RWPE2 (cell line): ENCODE measurements around the gene MRPL14.

Source experiments
- ATAC-seq: fragments of 200-7000 bp; cut with Tn5 transposase; 3 replicates; pipeline ENCODE4 v1.9.1; 2021; ENCODE audit warnings: low read depth
- DNase-seq: peaks from one replicate; pipeline ENCODE4 v3.0.0-alpha.2; 2020; ENCODE audit warnings: low spot score
- H3K27ac ChIP-seq: fragments of 450-650 bp; 2 replicates; pipeline ENCODE4 v1.5.1; 2017; ENCODE audit warnings: mild to moderate bottlenecking; ENCODE audit not compliant: poor library complexity, severe bottlenecking
- H3K27me3 ChIP-seq: fragments of 250-450 bp; sonication (Bioruptor Pico); 2 replicates; pipeline ENCODE4 v1.5.1; 2021; ENCODE audit warnings: mild to moderate bottlenecking, moderate library complexity; ENCODE audit not compliant: insufficient read depth, poor library complexity, severe bottlenecking
- H3K36me3 ChIP-seq: fragments of 250-450 bp; sonication (Bioruptor Pico); 2 replicates; pipeline ENCODE4 v1.5.1; 2020; ENCODE audit warnings: low read depth, mild to moderate bottlenecking, moderate library complexity
- H3K4me1 ChIP-seq: fragments of 250-450 bp; sonication (Bioruptor Pico); 2 replicates; pipeline ENCODE4 v1.5.1; 2021; ENCODE audit warnings: mild to moderate bottlenecking, moderate library complexity; ENCODE audit not compliant: insufficient read depth, poor library complexity, severe bottlenecking
- H3K4me3 ChIP-seq: fragments of 250-450 bp; sonication (Bioruptor Pico); 2 replicates; pipeline ENCODE4 v1.5.1; 2021; ENCODE audit warnings: mild to moderate bottlenecking, moderate library complexity; ENCODE audit not compliant: severe bottlenecking
- H3K9me3 ChIP-seq: fragments of 250-450 bp; sonication (Bioruptor Pico); 2 replicates; pipeline ENCODE4 v1.5.1; 2021; ENCODE audit warnings: mild to moderate bottlenecking, moderate library complexity; ENCODE audit not compliant: severe bottlenecking
- CTCF ChIP-seq: fragments of 450-650 bp; IDR thresholded peaks from one replicate; pipeline ENCODE4 v1.5.1; 2017; ENCODE audit warnings: mild to moderate bottlenecking, moderate library complexity; ENCODE audit not compliant: poor library complexity, severe bottlenecking

The MRPL14 gene

GRCh38 chr6:44127186-44128019 is at the start of gene MRPL14, which contains the start of gene TMEM63B:
Gene MRPL14, minus strand, starts transcription at chr6:44127452. Its CDS starts 10,841 bp downstream, at chr6:44116611.
Gene TMEM63B, plus strand, starts transcription at chr6:44127554. Its CDS starts 7,031 bp downstream, at chr6:44134585.
- TF ChIP-seq CTCF = no peak
- Histone ChIP-seq H3K36me3 (peaks cover 6% of the 10 kb centered on the region; the same call in 1 of the 2 replicates), H3K4me3 (peak within 1 kb of the TSS; percentile 84), H3K4me1 (peaks cover 31% of the 10 kb centered on the region), H3K9me3 (no peaks in the 10 kb centered on the region), H3K27ac (peak within 1 kb of the TSS; percentile 61), H3K27me3 (no peaks in the 10 kb centered on the region)
- ATAC-seq (peak; percentile 68), DNase-seq (no peak)

GRCh38 chr6:44176130-44176761 is 49.0 kb upstream of the MRPL14 start:
- Histone ChIP-seq H3K4me3 (no peak overlapping the region), H3K4me1 (peaks cover 7% of the 10 kb centered on the region), H3K9me3 (no peaks in the 10 kb centered on the region), H3K27me3 (no peaks in the 10 kb centered on the region), H3K27ac (no peak overlapping the region), H3K36me3 (no peaks in the 10 kb centered on the region)
- no peak for TF ChIP-seq CTCF
- DNase-seq = no peak
- ATAC-seq = no peak

GRCh38 chr6:44172731-44173500 is 45.7 kb upstream of the MRPL14 start:
- peak; percentile 85 for TF ChIP-seq CTCF
- Histone ChIP-seq H3K4me3 (no peak overlapping the region), H3K9me3 (no peaks in the 10 kb centered on the region), H3K27me3 (no peaks in the 10 kb centered on the region), H3K4me1 (peaks cover 3% of the 10 kb centered on the region), H3K36me3 (no peaks in the 10 kb centered on the region), H3K27ac (no peak overlapping the region)
- ATAC-seq (peak; percentile 90), DNase-seq (no peak)

GRCh38 chr6:44171899-44172546 is 44.8 kb upstream of the MRPL14 start:
- Histone ChIP-seq H3K27me3 (no peaks in the 10 kb centered on the region), H3K4me3 (no peak overlapping the region), H3K27ac (no peak overlapping the region), H3K9me3 (no peaks in the 10 kb centered on the region), H3K4me1 (no peaks in the 10 kb centered on the region), H3K36me3 (no peaks in the 10 kb centered on the region)
- DNase-seq (no peak), ATAC-seq (no peak)
- TF ChIP-seq CTCF = no peak
